Ramos (cell line): Measurements from ENCODE around the gene KIF1A.
"Not testable (repeated sequence)": the region's sequence is repeated elsewhere in the genome, so short reads cannot be mapped to it uniquely, and the experiment has no call there.

Source experiments
- in situ Hi-C: fragments of 300-500 bp; cut with MboI; formaldehyde crosslinking; loops from one replicate; pipeline ENCODE4 v1.14.3; 2022; ENCODE audit warnings: low sequenced_read_pairs; ENCODE audit not compliant: unreplicated experiment

KIF1A gene

GRCh38 chr2:240847817-240848216 is 27.8 kb upstream of the KIF1A start:
- in situ Hi-C loops: no loop called here

GRCh38 chr2:240846873-240847595 is 27.0 kb upstream of the KIF1A start:
- in situ Hi-C loops: no loop called here

- in situ Hi-C loops: not testable (repeated sequence)
Measured at GRCh38 chr2:240846309-240846708, 26.3 kb upstream of the KIF1A start.

GRCh38 chr2:240840435-240841060 is 20.5 kb upstream of the KIF1A start:
- in situ Hi-C loops: no loop called here

- in situ Hi-C loops: no loop called here
Measured at GRCh38 chr2:240839152-240840143, 19.4 kb upstream of the KIF1A start.

- in situ Hi-C loops: no loop called here
Measured at GRCh38 chr2:240837621-240838020, 17.6 kb upstream of the KIF1A start.

GRCh38 chr2:240836781-240837467 is 16.9 kb upstream of the KIF1A start:
- in situ Hi-C loops: no loop called here

- in situ Hi-C loops: no loop called here
Measured at GRCh38 chr2:240835528-240835927, 15.5 kb upstream of the KIF1A start.

- in situ Hi-C loops: no loop called here
Measured at GRCh38 chr2:240834377-240834975, 14.5 kb upstream of the KIF1A start.

GRCh38 chr2:240833724-240834285 is 13.8 kb upstream of the KIF1A start:
- in situ Hi-C loops: no loop called here

- in situ Hi-C loops: no loop called here
Measured at GRCh38 chr2:240832921-240833494, 13.0 kb upstream of the KIF1A start.

- in situ Hi-C loops: no loop called here
Measured at GRCh38 chr2:240832205-240832727, 12.2 kb upstream of the KIF1A start.

GRCh38 chr2:240831594-240832204 is 11.7 kb upstream of the KIF1A start:
- in situ Hi-C loops: no loop called here

- in situ Hi-C loops: no loop called here
Measured at GRCh38 chr2:240825476-240825875, 5.5 kb upstream of the KIF1A start.

GRCh38 chr2:240823449-240824336 is 3.7 kb upstream of the KIF1A start:
- in situ Hi-C loops: no loop called here

GRCh38 chr2:240822280-240822847 is 2.3 kb upstream of the KIF1A start:
- in situ Hi-C loops: no loop called here

GRCh38 chr2:240821429-240821778 is 1.4 kb upstream of the KIF1A start:
- in situ Hi-C loops: no loop called here
